ENCODE measurements around the gene CD207.
"Not testable (repeated sequence)": the region's sequence is repeated elsewhere in the genome, so short reads cannot be mapped to it uniquely, and the experiment has no call there.

The CD207 gene

DNA sequence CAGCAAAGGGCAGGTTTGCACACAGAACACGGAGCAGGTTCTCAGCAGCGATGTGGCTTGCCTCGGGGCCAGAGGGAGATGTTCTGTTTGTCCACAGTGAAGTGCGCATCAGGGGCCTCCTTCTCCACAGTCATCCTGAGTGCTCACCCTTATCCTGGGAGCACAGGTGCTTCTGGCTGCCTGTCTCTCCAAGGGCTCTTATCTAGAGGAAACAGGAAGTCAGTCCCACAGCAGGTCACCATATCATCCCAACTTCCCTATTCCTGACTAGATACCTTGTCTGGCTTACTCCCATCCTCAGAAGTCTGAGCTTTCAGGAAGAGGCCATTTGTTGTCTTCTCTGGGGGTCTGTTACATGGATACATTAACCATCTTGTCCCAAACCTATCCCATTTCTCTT is at the start of gene CD207:
Gene CD207 (minus strand): TSS at position 174 of the 400 bp plus-strand sequence. CDS start 40 bp downstream, at position 134.
- in situ Hi-C loops (cut with HindIII; ENCODE audit: low sequenced_read_pairs): no loop called here

DNA sequence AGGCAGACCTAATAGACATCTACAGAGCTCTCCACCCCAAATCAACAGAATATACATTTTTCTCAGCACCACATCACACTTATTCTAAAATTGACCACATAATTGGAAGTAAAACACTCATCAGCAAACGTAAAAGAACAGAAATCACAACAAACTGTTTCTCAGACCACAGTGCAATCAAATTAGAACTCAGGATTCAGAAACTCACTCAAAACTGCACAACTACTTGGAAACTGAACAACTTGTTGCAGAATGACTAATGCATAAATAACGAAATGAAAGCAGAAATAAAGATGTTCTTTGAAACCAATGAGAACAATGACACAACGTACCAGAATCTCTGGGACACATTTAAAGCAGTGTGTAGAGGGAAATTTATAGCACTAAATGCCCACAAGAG is 42.9 kb upstream of the CD207 start:
- in situ Hi-C loops (cut with HindIII; ENCODE audit: low sequenced_read_pairs): not testable (repeated sequence)

DNA sequence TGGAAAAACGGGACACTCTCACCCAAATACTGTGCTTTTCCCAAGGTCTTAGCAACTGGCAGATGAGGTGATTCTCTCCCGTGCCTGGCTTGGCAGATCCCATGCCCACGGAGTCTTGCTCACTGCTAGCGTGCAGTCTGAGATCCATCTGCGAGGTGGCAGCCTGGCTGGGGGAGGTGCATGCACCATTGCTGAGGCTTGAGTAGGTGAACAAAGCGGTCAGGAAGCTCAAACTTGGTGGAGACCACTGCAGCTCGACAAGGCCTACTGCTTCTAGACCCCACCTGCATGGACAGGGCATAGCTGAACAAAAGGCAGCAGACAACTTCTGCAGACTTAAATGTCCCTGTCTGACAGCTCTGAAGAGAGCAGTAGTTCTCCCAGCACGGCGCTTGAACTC is 40.5 kb upstream of the CD207 start:
- in situ Hi-C loops (cut with HindIII; ENCODE audit: low sequenced_read_pairs): not testable (repeated sequence)

DNA sequence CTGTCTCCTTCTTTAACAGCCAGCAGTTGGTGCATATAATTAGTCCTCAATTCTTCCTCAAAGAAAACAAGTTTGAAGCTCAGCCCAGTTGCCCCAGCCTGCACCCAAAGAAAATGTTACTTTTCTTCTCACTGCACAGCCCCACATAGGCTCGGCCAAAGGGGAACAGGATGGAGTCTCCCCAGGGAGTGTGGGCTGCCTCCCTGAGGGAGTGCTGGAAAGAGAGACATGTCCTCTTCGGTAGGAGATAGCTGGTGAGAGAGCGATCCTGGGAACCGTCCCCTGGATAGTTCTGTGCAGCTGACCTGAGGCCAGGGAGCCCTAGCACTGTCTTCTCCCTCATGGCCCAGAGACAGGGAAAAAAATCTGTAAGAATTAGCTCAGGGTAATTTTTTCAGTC is 37.9 kb upstream of the CD207 start:
- in situ Hi-C loops (cut with HindIII; ENCODE audit: low sequenced_read_pairs): no loop called here

DNA sequence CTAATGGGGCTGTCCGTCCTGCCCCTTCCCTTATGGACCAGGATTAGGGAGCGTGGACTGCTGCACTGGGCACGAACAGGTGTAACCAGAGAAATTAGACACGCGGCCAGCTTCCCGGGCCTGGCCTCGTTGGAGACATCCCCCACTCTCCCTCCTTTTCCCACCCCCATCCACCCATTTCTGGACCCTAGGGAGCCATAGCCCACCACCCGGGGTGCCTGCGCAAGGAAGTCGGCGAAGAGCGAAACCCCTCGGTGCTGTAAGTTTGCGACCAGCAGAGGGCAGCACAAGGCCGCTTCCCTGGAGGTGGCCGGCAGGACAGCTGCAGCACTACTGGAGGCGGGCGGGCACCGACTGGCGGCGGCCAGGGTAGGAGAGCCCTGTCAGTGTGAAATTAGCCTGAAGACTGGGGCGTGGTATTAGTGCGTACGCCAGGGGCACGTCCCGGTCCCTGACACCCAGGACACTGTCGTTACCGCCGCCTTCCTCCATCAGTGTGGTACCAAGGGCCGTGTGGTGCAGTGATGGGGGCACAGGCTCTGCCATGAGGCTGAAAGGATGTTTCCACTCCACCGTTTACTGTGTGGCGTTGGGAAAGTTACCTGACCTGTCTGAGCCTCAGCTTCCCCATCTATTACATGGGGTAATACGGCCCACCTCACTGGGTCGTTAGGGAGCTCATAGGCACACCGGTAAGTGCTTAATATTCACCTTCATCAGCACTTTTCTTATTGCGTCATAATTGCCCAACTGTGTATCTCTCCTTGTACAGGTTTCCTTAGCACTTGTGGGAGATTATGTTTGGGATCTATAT is 36.0 kb upstream of the CD207 start:
- in situ Hi-C loops (cut with HindIII; ENCODE audit: low sequenced_read_pairs): no loop called here

- in situ Hi-C loops (cut with HindIII; ENCODE audit: low sequenced_read_pairs): no loop called here
Measured at GRCh38 chr2:70870790-70871189, 35.2 kb upstream of the CD207 start.

DNA sequence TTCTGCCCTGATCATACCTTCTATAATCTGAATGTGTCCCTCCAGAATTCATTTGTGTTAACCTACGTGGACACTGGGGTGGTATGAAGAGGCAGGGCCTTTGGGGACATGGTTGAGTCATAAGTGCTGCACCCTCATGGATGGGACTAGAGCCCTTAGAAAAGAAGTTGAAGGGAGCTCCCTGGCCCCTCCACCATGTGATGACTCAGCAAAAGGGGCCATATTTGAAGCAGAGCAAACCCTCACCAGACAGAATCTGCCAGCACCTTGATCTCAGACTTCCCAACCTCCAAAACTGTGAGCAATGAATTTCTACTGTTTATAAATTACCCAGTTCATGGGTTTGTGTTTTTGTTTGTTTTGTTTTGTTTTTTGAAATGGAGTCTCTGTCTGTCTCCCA is 33.4 kb upstream of the CD207 start:
- in situ Hi-C loops (cut with HindIII; ENCODE audit: low sequenced_read_pairs): no loop called here

DNA sequence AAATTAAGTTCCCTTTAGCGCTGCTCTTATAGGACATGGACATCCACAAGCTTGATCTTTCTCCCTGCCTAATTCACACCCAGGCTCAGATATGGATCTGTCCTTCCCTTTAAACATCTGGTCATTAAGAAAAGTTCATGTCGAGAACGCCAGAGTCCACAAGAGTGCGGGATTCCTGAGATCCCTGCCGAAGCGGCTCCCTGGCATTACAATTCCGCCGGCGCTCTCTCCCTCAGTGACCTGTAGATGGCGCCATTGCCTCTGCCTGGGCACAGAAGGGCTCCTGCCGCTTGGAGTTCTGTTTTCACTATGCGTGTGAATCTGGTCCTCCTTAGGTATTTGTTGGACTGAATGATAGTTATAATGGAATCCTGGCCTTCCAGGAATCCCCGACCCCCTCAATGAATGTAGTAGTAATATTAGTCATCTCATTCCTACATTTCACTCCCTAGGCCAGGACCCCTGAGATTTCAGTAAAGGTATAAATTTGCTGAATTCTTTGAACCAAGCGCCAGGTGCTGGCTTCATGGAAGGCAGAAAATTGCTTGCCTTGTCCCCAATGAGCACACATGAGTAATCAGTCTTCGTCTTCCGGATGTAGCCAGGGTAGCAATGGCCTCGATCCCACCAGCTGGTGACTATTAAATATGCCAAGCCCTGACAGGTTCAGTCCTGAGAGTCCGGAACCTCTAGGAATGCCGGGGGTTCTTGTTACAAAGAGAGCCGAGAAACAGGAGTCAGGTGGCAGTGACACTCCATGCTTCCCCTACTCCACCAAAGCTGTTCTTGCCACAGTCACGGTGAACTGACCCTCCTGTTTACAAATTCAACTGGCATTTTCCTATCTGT is 26.4 kb upstream of the CD207 start:
- in situ Hi-C loops (cut with HindIII; ENCODE audit: low sequenced_read_pairs): no loop called here

GRCh38 chr2:70855667-70856066 is 20.1 kb upstream of the CD207 start:
- in situ Hi-C loops (cut with HindIII; ENCODE audit: low sequenced_read_pairs): no loop called here

GRCh38 chr2:70854411-70854810 is 18.8 kb upstream of the CD207 start:
- in situ Hi-C loops (cut with HindIII; ENCODE audit: low sequenced_read_pairs): no loop called here

GRCh38 chr2:70852824-70853223 is 17.2 kb upstream of the CD207 start:
- in situ Hi-C loops (cut with HindIII; ENCODE audit: low sequenced_read_pairs): no loop called here

GRCh38 chr2:70851704-70852103 is 16.1 kb upstream of the CD207 start:
- in situ Hi-C loops (cut with HindIII; ENCODE audit: low sequenced_read_pairs): no loop called here

- in situ Hi-C loops (cut with HindIII; ENCODE audit: low sequenced_read_pairs): no loop called here
Measured at GRCh38 chr2:70850925-70851324, 15.3 kb upstream of the CD207 start.

DNA sequence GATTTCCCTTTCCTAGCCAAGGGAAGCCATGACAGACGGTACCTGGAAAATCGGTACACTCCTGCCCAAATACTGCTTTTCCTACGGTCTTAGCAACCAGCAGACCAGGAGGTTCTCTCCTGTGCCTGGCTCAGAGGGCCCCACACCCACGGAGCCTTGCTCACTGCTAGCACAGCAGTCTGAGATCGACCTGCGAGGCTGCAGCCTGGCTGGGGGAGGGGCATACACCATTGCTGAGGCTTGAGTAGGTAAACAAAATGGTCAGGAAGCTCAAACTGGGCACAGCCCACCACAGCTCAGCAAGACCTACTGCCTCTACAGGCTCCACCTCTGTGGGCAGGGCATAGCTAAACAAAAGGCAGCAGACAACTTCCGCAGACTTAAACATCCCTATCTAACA is 6.8 kb upstream of the CD207 start:
- in situ Hi-C loops (cut with HindIII; ENCODE audit: low sequenced_read_pairs): no loop called here

GRCh38 chr2:70837980-70838925 is 2.6 kb upstream of the CD207 start:
- in situ Hi-C loops (cut with HindIII; ENCODE audit: low sequenced_read_pairs): no loop called here

- in situ Hi-C loops (cut with HindIII; ENCODE audit: low sequenced_read_pairs): no loop called here
Measured at GRCh38 chr2:70834881-70835280, 735 bp downstream of the CD207 start.

- in situ Hi-C loops (cut with HindIII; ENCODE audit: low sequenced_read_pairs): no loop called here
Measured at GRCh38 chr2:70834106-70834505, 1.5 kb downstream of the CD207 start.

- in situ Hi-C loops (cut with HindIII; ENCODE audit: low sequenced_read_pairs): no loop called here
Measured at GRCh38 chr2:70833246-70833645, 2.4 kb downstream of the CD207 start.

DNA sequence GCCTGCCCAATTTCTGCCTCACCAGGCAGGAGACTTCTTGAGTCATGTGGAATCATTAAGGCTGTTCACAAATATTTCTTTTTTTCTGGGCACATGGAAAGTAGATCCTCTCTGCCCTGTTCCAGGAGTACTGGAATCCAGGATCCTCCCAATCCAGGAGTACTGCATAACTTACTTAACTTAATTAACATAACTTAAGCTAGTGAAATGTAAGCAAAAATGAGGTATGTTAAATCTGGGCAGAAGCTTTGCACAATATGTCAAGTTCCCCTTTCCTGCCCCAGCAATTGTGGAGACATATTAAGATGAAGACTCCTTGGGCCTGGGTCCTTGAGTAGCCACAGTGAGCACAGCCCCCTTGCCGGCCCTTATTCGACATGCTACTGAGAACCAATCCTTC is 3.2 kb downstream of the CD207 start:
- in situ Hi-C loops (cut with HindIII; ENCODE audit: low sequenced_read_pairs): no loop called here

GRCh38 chr2:70831861-70832260 is 3.8 kb downstream of the CD207 start:
- in situ Hi-C loops (cut with HindIII; ENCODE audit: low sequenced_read_pairs): no loop called here

DNA sequence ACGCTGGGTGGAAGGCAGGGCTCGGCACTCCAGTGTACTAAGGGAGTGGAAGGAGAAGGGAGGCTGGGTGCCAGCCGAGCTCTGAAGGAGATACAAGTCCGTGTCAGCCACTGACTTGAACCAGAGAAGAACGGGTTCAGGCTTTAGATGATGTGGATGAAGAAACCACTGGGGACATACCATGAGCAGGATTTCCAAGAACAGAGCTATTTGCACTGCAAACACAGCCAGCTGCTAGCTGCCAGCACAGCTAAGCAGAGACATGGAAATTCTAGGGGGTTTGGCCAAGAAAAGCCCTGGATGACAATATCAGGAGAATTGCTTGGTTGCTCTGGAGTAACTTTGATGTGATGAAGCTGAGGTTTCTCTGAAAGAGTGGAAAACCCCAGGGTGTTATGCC is 5.2 kb downstream of the CD207 start:
- in situ Hi-C loops (cut with HindIII; ENCODE audit: low sequenced_read_pairs): no loop called here
